ENCODE measurements around the gene SPOCK2.

DNA sequence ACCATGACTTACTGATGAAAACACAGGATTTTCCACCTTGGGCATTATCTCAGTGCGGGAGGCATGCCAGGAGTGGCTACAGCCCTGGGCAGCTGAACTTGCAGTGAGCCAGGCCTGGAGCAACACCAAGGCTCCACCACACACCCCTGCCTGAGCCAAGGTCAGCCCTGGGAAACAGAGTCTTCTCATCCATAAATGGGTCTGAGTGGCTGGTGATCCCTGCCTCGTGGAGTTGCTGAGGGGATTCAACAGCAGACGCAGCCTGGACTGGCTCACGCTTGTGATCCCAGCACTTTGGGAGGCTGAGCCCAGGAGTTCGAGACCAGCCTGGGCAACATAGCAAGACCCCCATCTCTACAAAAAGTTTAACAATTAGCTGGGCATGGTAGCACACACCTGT is 32.2 kb downstream of the SPOCK2 start:
- TF ChIP-seq FOXM1 (IDR thresholded peaks at IDR 0.05; ENCODE audit: low read depth, low read length) (no peak), BACH1 (IDR thresholded peaks at IDR 0.05; ENCODE audit: borderline replicate concordance) (no peak), MXI1 (IDR thresholded peaks at IDR 0.05; ENCODE audit: low read depth, low read length) (no peak), KDM1A (IDR thresholded peaks at IDR 0.05; ENCODE audit: borderline replicate concordance) (no peak)

All from GM12878 (cell line).